ENCODE data around the gene PPAT.

DNA sequence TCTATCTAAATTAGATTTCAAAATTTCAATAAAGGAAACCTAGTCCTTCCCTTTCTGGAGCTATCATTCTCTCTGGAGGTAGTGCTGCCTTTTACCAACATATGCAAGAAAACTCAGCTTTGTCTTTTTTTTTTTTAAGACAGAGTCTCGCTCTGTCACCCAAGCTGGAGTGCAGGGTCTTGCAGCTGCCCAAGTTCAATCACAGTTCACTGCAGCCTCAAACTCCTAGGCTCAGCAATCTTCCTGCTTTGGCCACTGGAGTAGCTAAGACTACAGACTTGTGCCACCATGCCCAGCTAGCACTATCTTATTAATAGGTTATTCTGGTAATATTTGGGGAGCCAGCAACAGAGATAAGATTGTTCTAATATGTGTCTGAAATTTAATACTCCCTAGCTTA, 60.5 kb downstream of the PPAT start:
- TF ChIP-seq TAF1 (IDR thresholded peaks at IDR 0.05; ENCODE audit: borderline replicate concordance, insufficient read depth, low read length) (no peak), POLR2AphosphoS5 (IDR thresholded peaks at IDR 0.05; ENCODE audit: low read depth, low read length) (no peak)
- TF ChIP-seq, protein P1, sequence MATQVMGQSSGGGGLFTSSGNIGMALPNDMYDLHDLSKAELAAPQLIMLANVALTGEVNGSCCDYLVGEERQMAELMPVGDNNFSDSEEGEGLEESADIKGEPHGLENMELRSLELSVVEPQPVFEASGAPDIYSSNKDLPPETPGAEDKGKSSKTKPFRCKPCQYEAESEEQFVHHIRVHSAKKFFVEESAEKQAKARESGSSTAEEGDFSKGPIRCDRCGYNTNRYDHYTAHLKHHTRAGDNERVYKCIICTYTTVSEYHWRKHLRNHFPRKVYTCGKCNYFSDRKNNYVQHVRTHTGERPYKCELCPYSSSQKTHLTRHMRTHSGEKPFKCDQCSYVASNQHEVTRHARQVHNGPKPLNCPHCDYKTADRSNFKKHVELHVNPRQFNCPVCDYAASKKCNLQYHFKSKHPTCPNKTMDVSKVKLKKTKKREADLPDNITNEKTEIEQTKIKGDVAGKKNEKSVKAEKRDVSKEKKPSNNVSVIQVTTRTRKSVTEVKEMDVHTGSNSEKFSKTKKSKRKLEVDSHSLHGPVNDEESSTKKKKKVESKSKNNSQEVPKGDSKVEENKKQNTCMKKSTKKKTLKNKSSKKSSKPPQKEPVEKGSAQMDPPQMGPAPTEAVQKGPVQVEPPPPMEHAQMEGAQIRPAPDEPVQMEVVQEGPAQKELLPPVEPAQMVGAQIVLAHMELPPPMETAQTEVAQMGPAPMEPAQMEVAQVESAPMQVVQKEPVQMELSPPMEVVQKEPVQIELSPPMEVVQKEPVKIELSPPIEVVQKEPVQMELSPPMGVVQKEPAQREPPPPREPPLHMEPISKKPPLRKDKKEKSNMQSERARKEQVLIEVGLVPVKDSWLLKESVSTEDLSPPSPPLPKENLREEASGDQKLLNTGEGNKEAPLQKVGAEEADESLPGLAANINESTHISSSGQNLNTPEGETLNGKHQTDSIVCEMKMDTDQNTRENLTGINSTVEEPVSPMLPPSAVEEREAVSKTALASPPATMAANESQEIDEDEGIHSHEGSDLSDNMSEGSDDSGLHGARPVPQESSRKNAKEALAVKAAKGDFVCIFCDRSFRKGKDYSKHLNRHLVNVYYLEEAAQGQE (IDR thresholded peaks at IDR 0.05; ENCODE audit: insufficient read depth in 1 of 2, low read depth in 2 of 2, low read length in 2 of 2): no peak
